ENCODE results near the gene PROP1.
"Not testable (repeated sequence)": the region's sequence is repeated elsewhere in the genome, so short reads cannot be mapped to it uniquely, and the experiment has no call there.

DNA sequence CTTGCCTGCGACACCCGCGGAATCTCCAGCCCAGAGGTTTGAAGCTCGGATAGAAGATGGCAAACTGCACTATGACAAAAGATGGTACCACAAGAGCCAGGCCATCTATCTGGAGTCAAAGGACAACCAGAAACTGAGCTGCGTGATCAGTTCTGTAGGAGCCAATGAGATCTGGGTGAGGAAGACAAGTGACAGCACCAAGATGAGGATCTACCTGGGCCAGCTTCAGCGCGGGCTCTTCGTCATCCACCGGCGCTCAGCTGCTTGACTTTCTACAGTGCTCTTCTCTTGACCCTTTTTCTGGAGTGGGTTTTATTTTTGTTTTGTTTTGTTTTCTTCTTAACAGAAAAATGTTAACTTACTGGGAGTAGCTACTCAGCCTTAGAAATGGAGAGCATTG lies 24.0 kb downstream of the PROP1 start:
- TF ChIP-seq CBX2 (IDR thresholded peaks at IDR 0.05; ENCODE audit: borderline replicate concordance, low read depth); HDAC2 (IDR thresholded peaks at IDR 0.05): not testable (repeated sequence)
- TF ChIP-seq, protein P1, sequence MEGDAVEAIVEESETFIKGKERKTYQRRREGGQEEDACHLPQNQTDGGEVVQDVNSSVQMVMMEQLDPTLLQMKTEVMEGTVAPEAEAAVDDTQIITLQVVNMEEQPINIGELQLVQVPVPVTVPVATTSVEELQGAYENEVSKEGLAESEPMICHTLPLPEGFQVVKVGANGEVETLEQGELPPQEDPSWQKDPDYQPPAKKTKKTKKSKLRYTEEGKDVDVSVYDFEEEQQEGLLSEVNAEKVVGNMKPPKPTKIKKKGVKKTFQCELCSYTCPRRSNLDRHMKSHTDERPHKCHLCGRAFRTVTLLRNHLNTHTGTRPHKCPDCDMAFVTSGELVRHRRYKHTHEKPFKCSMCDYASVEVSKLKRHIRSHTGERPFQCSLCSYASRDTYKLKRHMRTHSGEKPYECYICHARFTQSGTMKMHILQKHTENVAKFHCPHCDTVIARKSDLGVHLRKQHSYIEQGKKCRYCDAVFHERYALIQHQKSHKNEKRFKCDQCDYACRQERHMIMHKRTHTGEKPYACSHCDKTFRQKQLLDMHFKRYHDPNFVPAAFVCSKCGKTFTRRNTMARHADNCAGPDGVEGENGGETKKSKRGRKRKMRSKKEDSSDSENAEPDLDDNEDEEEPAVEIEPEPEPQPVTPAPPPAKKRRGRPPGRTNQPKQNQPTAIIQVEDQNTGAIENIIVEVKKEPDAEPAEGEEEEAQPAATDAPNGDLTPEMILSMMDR (IDR thresholded peaks at IDR 0.05) = not testable (repeated sequence)
- TF ChIP-seq, protein P2, sequence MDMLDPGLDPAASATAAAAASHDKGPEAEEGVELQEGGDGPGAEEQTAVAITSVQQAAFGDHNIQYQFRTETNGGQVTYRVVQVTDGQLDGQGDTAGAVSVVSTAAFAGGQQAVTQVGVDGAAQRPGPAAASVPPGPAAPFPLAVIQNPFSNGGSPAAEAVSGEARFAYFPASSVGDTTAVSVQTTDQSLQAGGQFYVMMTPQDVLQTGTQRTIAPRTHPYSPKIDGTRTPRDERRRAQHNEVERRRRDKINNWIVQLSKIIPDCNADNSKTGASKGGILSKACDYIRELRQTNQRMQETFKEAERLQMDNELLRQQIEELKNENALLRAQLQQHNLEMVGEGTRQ (IDR thresholded peaks at IDR 0.05) = not testable (repeated sequence)

Data from A549 (cell line).